Smooth muscle cell of the brain vasculature (primary cell): ENCODE results near the gene PTPRR.
A peak's percentile ranks its signal among the peaks of the same experiment; 100 is the strongest.

Experiments used
- DNase-seq: peaks from one replicate; pipeline ENCODE4 v3.0.0-alpha.2; 2012; ENCODE audit warnings: low read depth, low spot score

The PTPRR gene

DNA sequence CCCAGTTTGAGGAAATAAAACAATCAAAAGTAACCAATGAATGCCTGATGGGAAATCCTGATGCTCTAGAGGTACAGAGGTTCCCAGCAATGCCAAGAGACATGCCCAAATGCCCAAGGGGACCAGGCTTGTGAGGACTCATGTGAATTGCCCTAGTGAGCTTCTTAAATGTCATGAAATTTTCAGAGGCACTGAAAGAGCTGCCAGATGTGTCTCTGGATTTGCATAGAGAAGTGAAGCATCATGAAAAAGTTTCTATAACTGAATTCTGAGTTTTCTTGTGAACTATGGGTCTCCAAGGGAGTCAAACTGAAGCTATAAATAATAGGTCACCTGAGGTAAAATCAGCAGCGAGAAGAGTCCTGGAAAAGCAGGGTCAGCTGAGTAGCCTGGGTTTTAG, 9.9 kb downstream of the PTPRR start:
- no peak for DNase-seq

DNA sequence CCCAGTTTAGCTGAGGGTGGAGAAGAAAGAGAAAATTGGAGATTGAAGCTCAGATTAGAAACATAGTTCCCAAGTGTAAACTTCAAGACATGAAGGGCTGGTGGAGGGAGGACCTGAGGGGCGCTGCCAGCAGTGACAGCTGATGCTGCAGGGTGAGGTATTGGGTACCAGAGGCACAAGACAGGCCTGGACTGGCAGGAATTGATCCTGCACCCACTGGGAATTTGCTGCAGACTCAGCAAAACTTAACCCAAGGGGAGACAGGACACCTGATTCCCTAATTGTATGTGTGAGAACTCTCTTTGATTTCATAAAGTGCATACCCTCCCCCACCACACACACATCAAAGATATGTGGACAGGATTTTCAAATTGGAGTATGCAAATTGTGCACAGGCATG, 11.6 kb downstream of the PTPRR start:
- no peak for DNase-seq

DNA sequence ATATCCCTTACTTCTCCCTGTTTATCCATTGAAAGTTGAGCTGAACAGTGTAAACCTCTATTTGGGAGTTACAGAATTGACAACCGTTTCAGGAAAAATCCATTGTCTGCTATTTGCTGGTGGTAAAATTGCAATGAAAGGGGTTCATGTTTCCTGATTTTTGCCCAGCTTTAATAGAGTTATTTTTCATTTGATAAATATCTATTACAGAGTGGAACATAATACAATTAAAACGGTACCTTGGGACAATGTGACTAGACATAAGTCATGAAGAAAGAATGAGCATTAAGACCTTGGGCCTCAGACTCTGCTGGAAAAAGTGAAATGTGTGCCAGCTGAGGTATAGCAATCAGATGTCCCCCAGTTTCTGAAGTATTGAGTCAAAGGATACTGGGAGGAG, 13.1 kb downstream of the PTPRR start:
- no peak for DNase-seq

DNA sequence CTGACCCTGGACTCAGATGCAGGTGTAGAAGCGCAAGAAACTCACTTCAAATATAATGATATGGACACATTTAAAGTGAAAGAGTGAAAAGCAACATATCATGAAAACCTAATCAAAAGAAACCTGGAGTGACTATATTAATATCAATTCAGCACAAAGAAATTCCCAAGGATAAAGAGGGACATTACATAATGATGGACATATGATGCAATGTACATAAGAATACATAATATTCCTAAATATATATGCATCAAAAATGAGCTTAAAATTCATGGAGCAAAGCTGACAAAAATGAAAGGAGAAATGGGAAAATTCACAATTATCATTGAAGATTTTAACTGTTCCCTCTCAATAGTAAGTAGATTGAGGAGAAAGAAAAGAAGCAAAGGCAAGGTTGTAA, 24.6 kb downstream of the PTPRR start:
- no peak for DNase-seq

DNA sequence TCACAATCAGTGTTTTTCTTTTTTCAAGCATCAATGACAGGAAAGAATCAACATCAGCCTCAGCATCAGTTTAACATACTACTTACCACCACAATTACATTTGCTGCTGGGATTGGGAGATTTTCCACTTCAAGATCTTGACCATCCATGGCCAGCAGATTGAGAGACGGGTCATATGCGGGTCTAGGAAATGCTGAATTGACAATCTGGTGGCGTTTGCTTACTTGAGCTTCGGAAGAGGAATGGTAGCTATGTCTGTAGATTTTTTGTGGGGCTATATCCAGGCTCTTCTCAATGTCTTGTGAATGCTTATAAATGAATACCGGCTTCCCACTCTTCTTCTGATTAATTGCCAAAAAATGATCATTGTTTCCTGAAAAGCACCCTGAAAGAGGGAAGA, 27.9 kb downstream of the PTPRR start:
- no peak for DNase-seq

DNA sequence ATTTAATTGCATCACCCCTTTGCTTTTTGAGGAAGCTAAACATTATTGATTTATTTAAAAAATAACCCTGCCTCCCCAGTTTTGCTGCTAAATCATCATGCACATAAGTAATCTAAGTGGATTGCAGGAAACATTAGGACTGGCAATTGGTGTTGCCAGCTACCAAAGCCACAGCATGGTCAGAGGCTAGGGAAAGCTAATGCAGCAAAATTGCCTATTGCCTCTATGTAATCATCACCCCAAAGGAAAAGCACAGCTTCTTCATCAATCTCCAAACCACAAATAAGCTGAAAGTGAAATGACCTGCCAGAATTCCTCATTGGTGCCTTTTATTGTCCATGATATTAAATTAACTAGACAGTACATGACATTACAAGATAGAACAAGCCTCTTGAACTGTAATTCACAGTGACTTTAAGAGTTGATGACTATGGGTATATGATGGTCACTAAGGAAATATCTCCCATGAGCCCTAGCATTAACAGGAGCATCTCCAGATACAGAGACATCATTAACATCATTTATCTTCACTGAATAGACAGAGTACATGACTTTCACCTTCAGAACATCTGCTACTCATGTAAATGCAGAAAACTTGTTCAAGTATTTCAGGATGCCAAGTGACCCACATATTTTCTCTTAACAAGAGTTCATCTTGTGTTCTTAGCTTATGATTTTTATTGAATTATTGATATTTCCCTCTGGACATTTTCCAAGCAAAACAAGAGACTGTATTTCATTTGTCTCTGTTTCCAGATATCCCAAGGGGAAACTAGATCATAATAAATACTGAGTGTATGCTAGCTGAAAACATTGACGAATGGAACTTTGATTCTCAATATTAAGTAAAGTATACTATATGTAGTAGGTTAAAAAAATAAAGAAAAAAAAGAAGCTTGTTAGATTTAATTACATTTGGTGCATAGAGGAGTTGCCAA, 29.4 kb downstream of the PTPRR start:
- DNase-seq: no peak

DNA sequence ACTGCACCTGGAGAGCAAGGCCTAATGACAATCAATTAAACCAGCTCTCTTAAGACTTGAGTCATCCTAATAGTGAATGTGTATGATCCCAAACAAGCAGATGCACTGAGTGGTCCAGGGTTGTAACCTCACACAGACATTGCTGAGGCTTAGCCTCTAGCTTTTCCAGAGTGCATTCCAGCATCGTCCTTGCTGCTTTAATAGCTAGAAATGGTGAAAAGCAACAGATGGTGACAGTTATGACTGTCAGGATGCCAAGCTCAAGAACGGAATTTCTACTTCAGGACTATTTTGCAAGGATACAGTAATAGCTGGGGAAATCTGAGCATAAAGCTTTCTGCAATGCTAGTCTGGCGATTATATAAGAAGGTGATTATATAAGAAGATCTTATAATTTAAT, 34.6 kb downstream of the PTPRR start:
- DNase-seq: no peak

DNA sequence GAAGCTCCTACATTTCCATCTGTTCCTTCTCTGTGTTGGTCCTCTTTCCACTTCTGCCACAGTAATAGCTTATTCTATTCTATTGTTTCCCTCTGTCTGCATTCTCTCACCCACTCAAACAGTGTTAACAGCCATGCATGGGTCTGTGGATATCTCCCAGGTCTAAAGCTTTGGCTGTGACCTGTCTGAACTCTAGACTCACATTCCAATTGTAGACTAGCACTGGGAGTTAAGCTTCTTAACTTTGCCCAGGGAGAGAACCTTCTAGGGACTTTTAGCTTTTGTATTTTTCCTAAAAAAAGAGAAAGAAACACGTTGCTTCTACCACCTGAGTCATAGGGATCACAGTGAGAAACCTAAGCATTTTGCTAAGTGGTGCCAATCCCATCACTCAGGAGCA, 36.7 kb downstream of the PTPRR start:
- DNase-seq: no peak

GRCh38 chr12:70880744-70881143, 39.8 kb downstream of the PTPRR start:
- no peak for DNase-seq

DNA sequence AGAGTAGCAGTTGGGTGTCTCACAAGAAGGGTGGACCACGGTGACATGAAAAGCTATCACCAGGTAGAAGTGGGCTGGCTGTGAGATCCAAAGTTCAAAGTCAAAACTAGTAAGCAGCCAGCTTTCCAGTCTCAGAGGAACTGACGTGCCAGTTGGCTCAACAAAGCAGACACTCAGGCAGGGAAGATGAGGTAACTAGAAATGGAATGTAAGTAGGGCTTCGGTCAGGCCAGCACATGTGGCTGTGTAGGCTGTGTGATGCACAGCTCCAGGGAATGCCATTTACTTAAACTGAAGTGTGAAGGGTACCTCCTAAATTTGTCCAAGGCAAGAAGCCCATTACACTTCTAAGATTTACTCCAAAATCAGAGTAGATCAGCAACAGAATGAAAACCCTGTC, 43.6 kb downstream of the PTPRR start:
- DNase-seq: no peak

- no peak for DNase-seq
Measured at GRCh38 chr12:70875628-70876027, 44.9 kb downstream of the PTPRR start.

DNA sequence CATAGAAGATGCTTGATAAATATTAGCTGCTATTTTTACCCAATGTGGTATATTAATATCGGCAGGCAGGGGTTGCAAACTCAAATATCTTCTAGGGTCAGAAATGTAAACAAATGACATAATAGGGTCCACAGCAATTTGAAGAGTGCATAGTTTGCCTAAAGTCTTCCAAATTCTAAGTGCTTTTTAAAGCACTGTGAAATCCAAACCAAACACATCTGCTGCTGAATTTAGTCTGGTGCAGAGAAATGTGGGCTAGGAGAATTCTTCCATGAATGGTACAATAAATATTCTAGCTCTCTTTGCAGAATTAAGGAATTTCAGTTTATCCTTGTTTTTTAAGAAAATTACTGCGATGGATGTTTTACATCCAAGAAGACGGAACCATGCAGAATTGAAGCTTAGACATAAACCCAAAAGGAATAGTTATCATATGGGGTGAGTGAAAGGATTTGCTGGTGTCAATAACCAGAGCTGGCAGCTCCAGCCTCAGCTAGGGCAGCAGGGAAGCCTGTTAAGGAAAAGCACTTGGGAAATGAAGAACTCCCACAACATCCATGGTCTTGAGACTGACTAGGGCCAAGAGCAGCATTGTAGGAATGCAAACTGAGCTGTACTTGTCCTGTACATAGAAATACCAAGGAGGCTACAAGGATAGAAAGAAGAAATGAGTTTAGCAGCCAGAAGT, 65.5 kb downstream of the PTPRR start:
- no peak for DNase-seq

DNA sequence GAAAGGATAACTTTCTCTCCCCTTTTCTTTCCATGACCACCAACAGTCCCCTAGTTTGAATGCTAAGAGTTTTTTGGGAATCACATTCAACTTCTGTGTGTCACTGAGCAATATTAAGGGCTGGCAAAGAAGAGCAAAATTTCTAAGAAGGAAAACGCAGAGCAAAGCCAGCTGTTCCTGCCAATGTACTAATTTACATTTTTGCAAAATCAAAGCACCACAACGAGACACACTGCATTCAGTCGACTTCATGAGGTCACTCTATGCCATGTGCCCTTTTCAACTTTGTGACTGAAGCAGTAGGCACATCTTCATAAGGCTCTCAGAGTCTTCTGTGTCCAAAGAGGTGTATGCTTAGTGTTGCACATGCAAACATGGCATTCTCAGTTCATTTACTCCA, 66.4 kb downstream of the PTPRR start:
- DNase-seq: no peak

DNA sequence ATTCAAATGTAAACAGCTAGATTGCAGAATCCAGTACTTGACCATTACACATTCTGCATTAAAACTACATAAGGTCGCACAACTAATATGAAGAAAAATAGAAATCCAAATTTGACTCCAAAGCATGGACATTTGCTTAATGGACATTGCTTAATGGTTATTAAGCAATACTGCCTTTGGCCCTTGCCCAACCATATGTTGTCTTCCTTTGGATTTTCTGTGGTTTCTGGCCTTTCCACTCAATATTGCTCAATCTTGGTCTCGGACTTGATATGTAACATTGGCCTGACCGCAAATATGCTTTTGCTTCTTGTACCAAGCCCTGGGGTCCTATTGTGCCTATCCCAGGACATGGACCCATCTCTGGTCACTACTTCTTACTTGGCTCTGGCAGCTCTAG, 67.2 kb downstream of the PTPRR start:
- DNase-seq: no peak

DNA sequence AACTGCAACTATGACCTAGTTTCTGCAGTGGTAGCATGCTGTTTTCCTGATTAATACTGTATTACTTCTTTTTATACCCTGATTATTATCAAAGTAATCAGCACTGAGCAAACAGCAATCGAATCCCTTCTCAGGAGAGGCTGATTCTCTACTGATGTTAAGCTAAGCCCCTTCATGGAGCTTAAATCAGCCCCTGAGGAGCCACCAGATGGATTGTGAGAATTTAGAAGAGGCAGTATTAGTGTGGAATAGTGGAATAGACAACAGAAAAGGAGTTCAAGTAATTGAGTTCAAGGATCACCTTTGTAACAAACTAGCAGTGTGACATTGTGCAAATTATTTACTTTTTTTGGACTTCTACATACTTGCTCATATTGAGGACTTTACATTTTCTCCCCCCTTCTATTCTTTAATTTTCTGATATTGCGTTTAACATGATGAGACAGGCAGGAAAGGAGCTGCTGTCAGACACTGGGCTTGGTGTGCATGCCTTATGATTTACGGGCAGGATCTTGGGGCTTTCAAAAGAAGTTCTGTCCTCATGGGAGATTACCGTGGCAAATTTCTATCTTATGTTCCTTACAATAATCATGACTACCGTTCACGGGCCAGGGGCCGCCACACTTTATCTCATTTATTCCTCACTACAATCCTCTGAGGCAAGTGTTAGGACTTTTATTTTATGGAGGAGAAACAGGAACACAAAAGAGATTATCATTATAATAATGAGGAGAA, 68.0 kb downstream of the PTPRR start:
- no peak for DNase-seq

DNA sequence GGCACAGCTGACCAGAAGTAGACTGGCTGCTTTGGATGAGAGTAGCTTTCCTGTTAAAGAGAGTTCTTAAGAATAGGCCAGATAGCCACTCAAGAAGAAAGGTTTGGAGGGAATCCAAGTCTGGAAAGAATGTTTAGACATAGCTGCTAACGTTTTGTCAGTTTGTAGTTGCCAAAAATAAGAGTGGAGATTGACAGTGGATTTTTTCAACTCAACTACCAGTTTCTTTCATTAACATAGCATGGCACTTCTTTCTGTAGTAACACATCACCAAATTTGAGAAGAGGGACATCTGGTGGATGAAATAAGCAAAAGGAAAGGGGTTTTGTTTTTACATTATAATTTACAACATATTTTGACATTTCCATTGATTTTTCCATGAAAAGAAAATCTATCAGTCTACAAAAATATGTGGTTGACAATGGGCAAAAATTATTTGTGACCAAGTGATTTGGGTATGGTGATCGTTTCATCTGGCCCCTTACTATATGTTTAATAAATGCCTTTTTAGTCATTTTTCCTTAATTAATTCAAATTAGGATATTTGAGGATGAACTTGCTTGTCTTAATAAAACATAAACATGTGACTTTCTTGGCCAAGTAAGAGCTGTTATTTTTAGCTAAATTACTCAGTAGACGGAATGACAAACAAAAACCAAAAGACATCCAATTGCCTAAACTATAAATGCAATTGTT, 71.1 kb downstream of the PTPRR start:
- DNase-seq: peak; percentile 2

- no peak for DNase-seq
Measured at GRCh38 chr12:70847871-70848270, 72.7 kb downstream of the PTPRR start.

GRCh38 chr12:70845268-70845667, 75.3 kb downstream of the PTPRR start:
- no peak for DNase-seq

DNA sequence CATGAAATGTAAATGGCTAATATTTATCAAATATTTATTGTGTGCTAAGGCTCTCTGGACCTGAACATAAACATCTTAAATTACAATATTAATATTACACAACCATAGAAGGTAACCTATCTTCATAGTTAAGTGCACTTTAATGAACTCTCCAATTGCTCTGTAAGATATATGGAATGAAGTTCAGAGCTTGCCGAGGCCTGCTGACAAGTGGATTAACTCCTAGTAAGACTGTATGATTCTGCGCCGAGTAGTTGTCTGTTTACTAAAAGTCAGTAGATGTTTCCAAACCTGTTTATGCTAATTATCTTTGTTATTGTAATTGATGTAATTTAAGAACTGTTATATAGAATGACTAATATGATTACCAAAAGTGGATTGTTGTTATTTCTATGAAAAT, 77.2 kb downstream of the PTPRR start:
- DNase-seq: no peak

GRCh38 chr12:70842942-70843341, 77.6 kb downstream of the PTPRR start:
- no peak for DNase-seq

- no peak for DNase-seq
Measured at GRCh38 chr12:70842136-70842535, 78.4 kb downstream of the PTPRR start.
